AG10803 (cell line): ENCODE results near the gene CRYBG2.
"Not testable (repeated sequence)": the region's sequence is repeated elsewhere in the genome, so short reads cannot be mapped to it uniquely, and the experiment has no call there.

Experiments used
- DNase-seq: peaks from one replicate; pipeline ENCODE4 v3.0.0; 2010; ENCODE audit warnings: low read depth
- H3K4me3 ChIP-seq: 2 replicates; pipeline ENCODE4 v1.5.1; 2011; ENCODE audit warnings: mild to moderate bottlenecking, low read length, control low read depth
- TF ChIP-seq, protein P1 (sequence below): conservative IDR thresholded peaks from 2 replicates; pipeline ENCODE4 v1.5.1; 2011; ENCODE audit warnings: mild to moderate bottlenecking, low read length, control low read depth, inconsistent platforms

Gene CRYBG2

DNA sequence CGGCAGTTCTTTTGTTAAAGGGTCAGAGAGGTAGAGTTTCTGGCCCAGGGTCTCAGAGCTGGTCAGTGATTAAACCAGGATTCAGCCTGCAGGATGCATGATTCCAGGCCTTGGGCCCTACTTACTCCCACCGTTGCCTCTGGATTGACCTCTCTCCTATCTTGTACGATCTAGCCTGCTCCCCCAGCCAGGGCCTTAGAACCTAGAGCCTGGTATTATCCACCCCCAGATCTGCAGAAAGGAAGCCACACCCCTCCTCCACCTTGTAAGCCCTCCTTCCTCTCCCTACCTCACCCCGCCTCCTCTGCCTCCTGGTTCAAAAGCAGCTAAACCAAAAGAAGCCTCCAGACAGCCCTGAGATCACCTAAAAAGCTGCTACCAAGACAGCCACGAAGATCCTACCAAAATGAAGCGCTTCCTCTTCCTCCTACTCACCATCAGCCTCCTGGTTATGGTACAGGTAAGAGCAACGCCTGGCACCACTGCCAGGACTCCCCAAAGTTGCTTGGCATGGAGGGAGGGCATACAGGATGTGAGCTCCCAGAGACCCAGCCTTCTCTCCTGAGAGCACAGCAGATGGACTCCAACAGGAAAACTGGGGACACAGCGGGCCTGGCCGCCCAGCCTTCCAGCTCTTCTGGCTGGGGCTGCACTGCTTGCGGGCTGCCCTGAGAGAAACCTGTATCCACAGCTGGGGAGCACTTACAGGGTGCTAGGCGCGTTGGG lies 36.2 kb downstream of the CRYBG2 start, which contains the start of gene CD52:
Gene CD52, plus strand, starts transcription at position 347 of the 726 bp plus-strand sequence. Its CDS starts 60 bp downstream, at position 407.
- no peak for DNase-seq
- TF ChIP-seq, protein P1, sequence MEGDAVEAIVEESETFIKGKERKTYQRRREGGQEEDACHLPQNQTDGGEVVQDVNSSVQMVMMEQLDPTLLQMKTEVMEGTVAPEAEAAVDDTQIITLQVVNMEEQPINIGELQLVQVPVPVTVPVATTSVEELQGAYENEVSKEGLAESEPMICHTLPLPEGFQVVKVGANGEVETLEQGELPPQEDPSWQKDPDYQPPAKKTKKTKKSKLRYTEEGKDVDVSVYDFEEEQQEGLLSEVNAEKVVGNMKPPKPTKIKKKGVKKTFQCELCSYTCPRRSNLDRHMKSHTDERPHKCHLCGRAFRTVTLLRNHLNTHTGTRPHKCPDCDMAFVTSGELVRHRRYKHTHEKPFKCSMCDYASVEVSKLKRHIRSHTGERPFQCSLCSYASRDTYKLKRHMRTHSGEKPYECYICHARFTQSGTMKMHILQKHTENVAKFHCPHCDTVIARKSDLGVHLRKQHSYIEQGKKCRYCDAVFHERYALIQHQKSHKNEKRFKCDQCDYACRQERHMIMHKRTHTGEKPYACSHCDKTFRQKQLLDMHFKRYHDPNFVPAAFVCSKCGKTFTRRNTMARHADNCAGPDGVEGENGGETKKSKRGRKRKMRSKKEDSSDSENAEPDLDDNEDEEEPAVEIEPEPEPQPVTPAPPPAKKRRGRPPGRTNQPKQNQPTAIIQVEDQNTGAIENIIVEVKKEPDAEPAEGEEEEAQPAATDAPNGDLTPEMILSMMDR: no peak
- H3K4me3 ChIP-seq: no peak within 1 kb of the TSS

- H3K4me3 ChIP-seq: no peak overlapping the region
- TF ChIP-seq, protein P1: no peak
- DNase-seq: no peak
Observed at GRCh38 chr1:26317146-26317545, 36.8 kb downstream of the CRYBG2 start.

DNA sequence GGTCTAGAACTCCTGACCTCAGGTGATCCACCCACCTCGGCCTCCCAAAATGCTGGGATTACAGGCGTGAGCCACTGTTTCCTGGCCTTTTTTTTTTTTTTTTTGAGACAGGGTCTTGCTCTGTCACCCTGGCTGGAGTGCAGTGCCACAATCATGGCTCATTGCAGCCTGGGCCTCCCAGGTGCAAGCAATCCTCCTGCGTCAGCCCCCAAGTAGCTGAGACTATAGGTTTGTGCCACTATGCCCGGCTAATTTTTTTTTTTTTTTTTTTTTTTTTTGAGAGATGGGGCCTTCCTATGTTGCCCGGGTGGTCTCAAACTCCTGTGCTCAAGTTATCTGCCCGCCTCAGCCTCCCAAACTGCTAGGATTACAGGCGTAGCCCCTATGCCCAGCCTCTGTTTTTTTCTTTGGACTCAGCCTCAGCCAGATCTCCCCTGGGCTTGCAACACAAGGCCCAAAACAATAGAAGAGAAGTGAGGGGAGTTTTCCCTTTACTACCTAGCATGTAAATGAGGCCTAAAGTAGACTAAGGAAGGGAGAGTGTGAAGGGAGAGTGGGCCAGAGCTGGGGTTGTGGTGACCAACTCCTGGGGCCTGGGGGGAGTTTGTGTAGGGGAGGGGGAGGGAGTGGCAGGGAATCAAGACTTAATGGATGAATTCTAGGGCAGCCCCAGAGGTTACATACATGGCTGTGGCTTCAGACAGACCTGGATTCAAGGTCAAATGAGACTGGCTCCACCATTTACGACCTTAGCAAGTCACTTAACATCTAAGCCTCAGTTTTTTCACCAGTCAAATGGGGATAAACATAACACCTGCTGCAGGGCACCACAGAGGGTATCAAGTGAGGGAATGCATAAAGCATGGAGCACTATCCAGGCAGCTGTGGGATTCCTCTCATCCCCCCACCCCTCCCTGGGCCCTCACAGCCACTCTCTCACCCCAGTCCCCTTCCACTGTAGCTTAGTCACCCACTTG lies 37.8 kb downstream of the CRYBG2 start:
- H3K4me3 ChIP-seq: no peak overlapping the region
- TF ChIP-seq, protein P1: no peak
- no peak for DNase-seq

DNA sequence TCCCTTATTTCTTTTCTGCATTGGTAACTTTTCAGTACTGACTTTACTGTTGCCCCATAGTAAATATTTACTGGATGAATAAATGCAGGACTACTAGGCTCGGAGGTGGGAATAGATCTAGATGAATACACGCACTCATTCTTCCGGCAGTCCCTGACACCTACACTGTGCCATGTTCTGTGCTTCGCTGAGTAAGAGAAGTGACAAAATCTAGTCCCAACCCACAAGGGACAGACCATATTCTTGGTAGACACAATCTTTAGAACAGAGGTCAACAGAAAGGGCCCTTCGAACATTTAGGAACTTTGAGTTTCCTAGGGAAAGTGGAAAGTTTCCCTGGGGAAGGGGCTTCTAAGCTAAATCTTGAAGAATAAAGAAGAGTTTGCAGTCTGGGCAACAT lies 39.4 kb downstream of the CRYBG2 start:
- no peak overlapping the region for H3K4me3 ChIP-seq
- TF ChIP-seq, protein P1: no peak
- DNase-seq: no peak

- not testable (repeated sequence) for DNase-seq, H3K4me3 ChIP-seq
Observed at GRCh38 chr1:26307966-26308899, 45.7 kb downstream of the CRYBG2 start.

DNA sequence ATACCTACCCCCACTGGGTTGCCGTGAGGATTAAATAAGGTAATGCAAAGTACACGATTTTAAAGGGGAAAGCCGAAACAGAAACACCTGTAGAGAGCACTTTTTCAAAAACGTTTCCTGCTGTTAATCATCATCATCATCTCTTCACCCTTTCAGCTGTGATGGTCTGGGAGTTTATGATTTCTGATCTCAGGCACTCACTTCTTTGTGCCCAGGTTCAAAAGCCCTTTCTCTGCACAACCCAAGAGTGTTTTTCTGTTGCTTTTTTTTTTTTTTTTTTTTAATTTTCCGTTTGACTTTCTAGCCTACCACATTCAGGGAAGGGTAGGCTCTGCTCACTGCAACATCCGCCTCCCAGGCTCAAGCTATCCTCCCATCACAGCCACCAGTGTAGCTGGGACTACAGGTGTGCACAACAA lies 46.6 kb downstream of the CRYBG2 start:
- no peak for DNase-seq
- no peak overlapping the region for H3K4me3 ChIP-seq
- TF ChIP-seq, protein P1: no peak
